HG02763 (cell line): ENCODE data around the gene CENPS.
A peak's percentile ranks its signal among the peaks of the same experiment; 100 is the strongest.
"Not testable (repeated sequence)": the region's sequence is repeated elsewhere in the genome, so short reads cannot be mapped to it uniquely, and the experiment has no call there.

Source experiments
- ATAC-seq: cut with Tn5 transposase; IDR thresholded peaks from one replicate; pipeline ENCODE4 v1.9.1; 2021; ENCODE audit warnings: mild to moderate bottlenecking, moderate library complexity; ENCODE audit not compliant: unreplicated experiment

The CENPS gene

GRCh38 chr1:10430216-10431069, at the start of gene CENPS:
TSS of gene CENPS (plus strand) at chr1:10430433. CDS start at chr1:10430518, 85 bp downstream.
- peak; percentile 82 for ATAC-seq

GRCh38 chr1:10380594-10381275, 49.5 kb upstream of the CENPS start:
- no peak for ATAC-seq

- no peak for ATAC-seq
Observed at GRCh38 chr1:10383630-10384029, 46.6 kb upstream of the CENPS start.

GRCh38 chr1:10384219-10384618, 46.0 kb upstream of the CENPS start:
- no peak for ATAC-seq

- no peak for ATAC-seq
Observed at GRCh38 chr1:10386761-10387676, 43.2 kb upstream of the CENPS start.

- no peak for ATAC-seq
Observed at GRCh38 chr1:10387677-10388386, 42.4 kb upstream of the CENPS start.

- ATAC-seq: no peak
Observed at GRCh38 chr1:10388387-10388715, 41.9 kb upstream of the CENPS start.

GRCh38 chr1:10389271-10389973, 40.8 kb upstream of the CENPS start:
- ATAC-seq: no peak

- no peak for ATAC-seq
Observed at GRCh38 chr1:10396870-10397269, 33.4 kb upstream of the CENPS start.

- no peak for ATAC-seq
Observed at GRCh38 chr1:10398278-10398733, 31.9 kb upstream of the CENPS start.

GRCh38 chr1:10398734-10399443, 31.3 kb upstream of the CENPS start, which contains the start of gene PGD:
TSS of gene PGD (plus strand) at chr1:10399064. CDS start at chr1:10399118, 54 bp downstream.
- peak; percentile 94 for ATAC-seq

- ATAC-seq: no peak
Observed at GRCh38 chr1:10399444-10399941, 30.7 kb upstream of the CENPS start.

GRCh38 chr1:10400013-10400412, 30.2 kb upstream of the CENPS start:
- ATAC-seq: no peak

- ATAC-seq: no peak
Observed at GRCh38 chr1:10401281-10401680, 29.0 kb upstream of the CENPS start.

- ATAC-seq: no peak
Observed at GRCh38 chr1:10402729-10403274, 27.4 kb upstream of the CENPS start.

- no peak for ATAC-seq
Observed at GRCh38 chr1:10407201-10407600, 23.0 kb upstream of the CENPS start.

- ATAC-seq: no peak
Observed at GRCh38 chr1:10415211-10415930, 14.9 kb upstream of the CENPS start.

- ATAC-seq: not testable (repeated sequence)
Observed at GRCh38 chr1:10415967-10416366, 14.3 kb upstream of the CENPS start.
